Dendritic cell treated with granulocyte-macrophage colony-stimulating factor and Interleukin-4, amounts not matched to agents 40 ng/mL and 50 ng/mL, for 4 days (primary cell): ENCODE results near the gene TNRC18.
A peak's percentile ranks its signal among the peaks of the same experiment; 100 is the strongest.
"Not testable (repeated sequence)": the region's sequence is repeated elsewhere in the genome, so short reads cannot be mapped to it uniquely, and the experiment has no call there.

Experiments used
- H3K27ac Mint-ChIP-seq: one replicate; pipeline ENCODE4 v1.8.0; 2022; ENCODE audit warnings: mild to moderate bottlenecking, mixed read lengths
- H3K27me3 Mint-ChIP-seq: one replicate; pipeline ENCODE4 v1.8.0; 2022; ENCODE audit warnings: mild to moderate bottlenecking, mixed read lengths
- H3K36me3 Mint-ChIP-seq: one replicate; pipeline ENCODE4 v1.8.0; 2022; ENCODE audit warnings: low read depth, mixed read lengths
- H3K4me1 Mint-ChIP-seq: one replicate; pipeline ENCODE4 v1.8.0; 2022; ENCODE audit warnings: low read depth, mixed read lengths
- H3K4me3 Mint-ChIP-seq: one replicate; pipeline ENCODE4 v1.8.0; 2022; ENCODE audit warnings: mild to moderate bottlenecking, moderate library complexity, mixed read lengths
- H3K9me3 Mint-ChIP-seq: one replicate; pipeline ENCODE4 v1.8.0; 2022; ENCODE audit warnings: mixed read lengths
- intact Hi-C: fragments of 100-400 bp; cut with micrococcal nuclease; formaldehyde crosslinking; loops from one replicate; pipeline ENCODE4 v1.15.0; 2022

The TNRC18 gene

GRCh38 chr7:5343884-5344283, 79.8 kb downstream of the TNRC18 start:
- H3K4me1 Mint-ChIP-seq = no peaks in the 10 kb centered on the region
- no peaks in the 10 kb centered on the region for H3K27me3 Mint-ChIP-seq
- H3K36me3 Mint-ChIP-seq = peaks cover 100% of the 10 kb centered on the region
- no peak overlapping the region for H3K27ac Mint-ChIP-seq
- no peaks in the 10 kb centered on the region for H3K9me3 Mint-ChIP-seq
- intact Hi-C loops = no loop called here
- H3K4me3 Mint-ChIP-seq = no peak overlapping the region

GRCh38 chr7:5342631-5343030, 81.0 kb downstream of the TNRC18 start:
- H3K4me1 Mint-ChIP-seq = no peaks in the 10 kb centered on the region
- no peaks in the 10 kb centered on the region for H3K27me3 Mint-ChIP-seq
- H3K27ac Mint-ChIP-seq = no peak overlapping the region
- peaks cover 100% of the 10 kb centered on the region for H3K36me3 Mint-ChIP-seq
- no peak overlapping the region for H3K4me3 Mint-ChIP-seq
- no peaks in the 10 kb centered on the region for H3K9me3 Mint-ChIP-seq
- intact Hi-C loops = no loop called here

- Mint-ChIP-seq H3K9me3 (no peaks in the 10 kb centered on the region), H3K4me1 (no peaks in the 10 kb centered on the region)
- intact Hi-C loops = no loop called here
Observed at GRCh38 chr7:5339955-5340354, 83.7 kb downstream of the TNRC18 start.

GRCh38 chr7:5337047-5337446, 86.6 kb downstream of the TNRC18 start:
- peaks cover 100% of the 10 kb centered on the region for H3K36me3 Mint-ChIP-seq
- peaks cover 6% of the 10 kb centered on the region for H3K4me1 Mint-ChIP-seq
- intact Hi-C loops = no loop called here
- H3K9me3 Mint-ChIP-seq = no peaks in the 10 kb centered on the region
- no peaks in the 10 kb centered on the region for H3K27me3 Mint-ChIP-seq
- no peak overlapping the region for H3K4me3 Mint-ChIP-seq
- H3K27ac Mint-ChIP-seq = no peak overlapping the region

More at GRCh38 chr7:5339955-5340354, 83.7 kb downstream of the TNRC18 start:
- no peaks in the 10 kb centered on the region for H3K27me3 Mint-ChIP-seq
- H3K27ac Mint-ChIP-seq = no peak overlapping the region
- H3K4me3 Mint-ChIP-seq = no peak overlapping the region
- peaks cover 100% of the 10 kb centered on the region for H3K36me3 Mint-ChIP-seq

GRCh38 chr7:5334671-5335070, 89.0 kb downstream of the TNRC18 start:
- Mint-ChIP-seq H3K4me1 (peaks cover 6% of the 10 kb centered on the region), H3K27ac (no peak overlapping the region), H3K27me3 (no peaks in the 10 kb centered on the region), H3K9me3 (no peaks in the 10 kb centered on the region), H3K36me3 (peaks cover 100% of the 10 kb centered on the region), H3K4me3 (no peak overlapping the region)
- intact Hi-C loops = no loop called here

- Mint-ChIP-seq H3K36me3 (peaks cover 100% of the 10 kb centered on the region), H3K9me3 (no peaks in the 10 kb centered on the region), H3K4me1 (peaks cover 6% of the 10 kb centered on the region), H3K27ac (no peak overlapping the region), H3K27me3 (no peaks in the 10 kb centered on the region), H3K4me3 (no peak overlapping the region)
- intact Hi-C loops = no loop called here
Observed at GRCh38 chr7:5333121-5334045, 90.3 kb downstream of the TNRC18 start.

- Mint-ChIP-seq H3K4me3 (no peak overlapping the region), H3K36me3 (peaks cover 100% of the 10 kb centered on the region), H3K9me3 (no peaks in the 10 kb centered on the region), H3K27me3 (no peaks in the 10 kb centered on the region), H3K4me1 (peaks cover 6% of the 10 kb centered on the region), H3K27ac (no peak overlapping the region)
- intact Hi-C loops = no loop called here
Observed at GRCh38 chr7:5332579-5332978, 91.1 kb downstream of the TNRC18 start.

GRCh38 chr7:5330288-5330687, 93.3 kb downstream of the TNRC18 start:
- peaks cover 100% of the 10 kb centered on the region for H3K36me3 Mint-ChIP-seq

GRCh38 chr7:5324961-5325360, 98.7 kb downstream of the TNRC18 start:
- no peak overlapping the region for H3K27ac Mint-ChIP-seq
- H3K4me3 Mint-ChIP-seq = no peak overlapping the region
- peaks cover 11% of the 10 kb centered on the region for H3K4me1 Mint-ChIP-seq
- no peaks in the 10 kb centered on the region for H3K27me3 Mint-ChIP-seq
- peaks cover 100% of the 10 kb centered on the region for H3K36me3 Mint-ChIP-seq
- intact Hi-C loops = no loop called here
- no peaks in the 10 kb centered on the region for H3K9me3 Mint-ChIP-seq

More at GRCh38 chr7:5330288-5330687, 93.3 kb downstream of the TNRC18 start:
- no peaks in the 10 kb centered on the region for H3K27me3 Mint-ChIP-seq
- no peak overlapping the region for H3K4me3 Mint-ChIP-seq
- H3K4me1 Mint-ChIP-seq = peaks cover 6% of the 10 kb centered on the region
- no peak overlapping the region for H3K27ac Mint-ChIP-seq
- no peaks in the 10 kb centered on the region for H3K9me3 Mint-ChIP-seq
- intact Hi-C loops = no loop called here

- peaks cover 100% of the 10 kb centered on the region for H3K36me3 Mint-ChIP-seq
- intact Hi-C loops, H3K9me3 Mint-ChIP-seq, H3K4me3 Mint-ChIP-seq, H3K27ac Mint-ChIP-seq, H3K27me3 Mint-ChIP-seq: not testable (repeated sequence)
- H3K4me1 Mint-ChIP-seq = peaks cover 20% of the 10 kb centered on the region
Observed at GRCh38 chr7:5323800-5324781, 99.5 kb downstream of the TNRC18 start.

GRCh38 chr7:5322621-5323410, 100.8 kb downstream of the TNRC18 start:
- intact Hi-C loops = no loop called here
- Mint-ChIP-seq H3K4me1 (peaks cover 31% of the 10 kb centered on the region), H3K27me3 (no peaks in the 10 kb centered on the region), H3K36me3 (peaks cover 100% of the 10 kb centered on the region), H3K9me3 (peaks cover 8% of the 10 kb centered on the region), H3K27ac (no peak overlapping the region), H3K4me3 (no peak overlapping the region)

- Mint-ChIP-seq H3K4me3 (no peak overlapping the region), H3K9me3 (peaks cover 8% of the 10 kb centered on the region), H3K36me3 (peaks cover 100% of the 10 kb centered on the region), H3K4me1 (peaks cover 31% of the 10 kb centered on the region), H3K27me3 (no peaks in the 10 kb centered on the region), H3K27ac (peak overlapping the region; percentile 68)
- intact Hi-C loops = no loop called here
Observed at GRCh38 chr7:5320802-5321396, 102.7 kb downstream of the TNRC18 start.

GRCh38 chr7:5320391-5320790, 103.2 kb downstream of the TNRC18 start:
- no peaks in the 10 kb centered on the region for H3K27me3 Mint-ChIP-seq
- peaks cover 8% of the 10 kb centered on the region for H3K9me3 Mint-ChIP-seq
- no peak overlapping the region for H3K4me3 Mint-ChIP-seq
- intact Hi-C loops = no loop called here
- H3K27ac Mint-ChIP-seq = peak overlapping the region; percentile 68
- H3K36me3 Mint-ChIP-seq = peaks cover 100% of the 10 kb centered on the region
- peaks cover 31% of the 10 kb centered on the region for H3K4me1 Mint-ChIP-seq
